ENCODE data around the gene ARHGEF28.

Gene ARHGEF28

DNA sequence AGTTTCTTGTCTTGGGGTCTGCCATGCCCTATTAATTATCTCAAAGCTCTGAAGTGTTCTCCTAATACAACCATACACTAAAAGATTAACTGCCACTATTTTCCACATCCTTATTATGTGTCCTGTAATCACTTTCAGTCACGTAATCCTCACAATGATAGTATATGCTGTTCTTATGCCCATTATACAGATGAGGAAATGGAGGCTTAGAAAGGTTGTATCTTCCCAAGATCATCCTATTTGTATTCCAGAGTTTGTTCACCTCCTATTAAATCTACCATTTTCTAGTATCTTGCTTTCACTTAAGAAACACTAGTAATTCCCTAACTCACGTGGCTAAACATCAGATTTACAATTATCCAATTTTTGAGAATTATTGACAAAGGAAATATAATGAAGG is 2.9 kb upstream of the ARHGEF28 start:
- Histone ChIP-seq H3K27me3 (ENCODE audit: insufficient read depth, poor library complexity, severe bottlenecking) (no peaks in the 10 kb centered on the region), H3K27ac (replicated peaks) (no peak overlapping the region), H3K4me3 (replicated peaks; ENCODE audit: insufficient read depth, low read length) (no peak overlapping the region)
- TF ChIP-seq REST (IDR thresholded peaks at IDR 0.05; ENCODE audit: insufficient replicate concordance, low read depth): no peak
- no peak for TF ChIP-seq GABPA (IDR thresholded peaks at IDR 0.05; ENCODE audit: low read depth)
- no peak for TF ChIP-seq CTCF (IDR thresholded peaks at IDR 0.05; ENCODE audit: insufficient read depth, low read length)
- TF ChIP-seq POLR2AphosphoS5 (IDR thresholded peaks at IDR 0.05; ENCODE audit: low read depth): no peak
- no peak for TF ChIP-seq SPI1 (IDR thresholded peaks at IDR 0.05; ENCODE audit: borderline replicate concordance, low read depth)
- DNase-seq (ENCODE audit: low read depth in 1 of 2, low spot score in 1 of 2): no peak

DNA sequence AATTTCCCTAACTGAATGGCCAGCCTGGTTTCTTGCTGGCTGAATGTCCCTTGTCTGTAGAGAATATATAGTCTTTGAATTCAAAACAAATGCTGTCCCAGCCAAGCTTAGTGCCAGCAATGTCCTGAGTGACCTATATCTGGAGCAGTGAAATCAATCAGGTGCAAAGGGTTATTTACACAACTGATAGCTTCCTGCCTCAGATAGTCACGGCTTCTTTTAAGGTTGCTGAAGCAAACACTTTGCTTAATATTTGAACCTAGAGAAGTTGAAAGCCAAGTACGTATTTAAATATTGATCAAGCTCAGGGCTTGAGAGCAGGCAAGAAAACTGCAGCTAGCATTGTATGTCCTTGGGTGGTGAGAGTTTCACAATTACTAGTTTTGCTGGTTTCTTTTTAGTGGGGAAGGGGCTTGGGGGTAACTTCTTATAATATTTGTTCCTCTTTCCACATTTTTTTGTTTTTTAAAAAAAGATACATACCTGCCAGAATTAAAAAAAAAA is 2.0 kb upstream of the ARHGEF28 start:
- Histone ChIP-seq H3K27ac (replicated peaks) (no peak overlapping the region), H3K27me3 (ENCODE audit: insufficient read depth, poor library complexity, severe bottlenecking) (no peaks in the 10 kb centered on the region), H3K4me3 (replicated peaks; ENCODE audit: insufficient read depth, low read length) (no peak overlapping the region)
- TF ChIP-seq GABPA (IDR thresholded peaks at IDR 0.05; ENCODE audit: low read depth): no peak
- no peak for TF ChIP-seq SPI1 (IDR thresholded peaks at IDR 0.05; ENCODE audit: borderline replicate concordance, low read depth)
- TF ChIP-seq REST (IDR thresholded peaks at IDR 0.05; ENCODE audit: insufficient replicate concordance, low read depth): no peak
- TF ChIP-seq CTCF (IDR thresholded peaks at IDR 0.05; ENCODE audit: insufficient read depth, low read length): no peak
- TF ChIP-seq POLR2AphosphoS5 (IDR thresholded peaks at IDR 0.05; ENCODE audit: low read depth): no peak
- DNase-seq (ENCODE audit: low read depth in 1 of 2, low spot score in 1 of 2): no peak

DNA sequence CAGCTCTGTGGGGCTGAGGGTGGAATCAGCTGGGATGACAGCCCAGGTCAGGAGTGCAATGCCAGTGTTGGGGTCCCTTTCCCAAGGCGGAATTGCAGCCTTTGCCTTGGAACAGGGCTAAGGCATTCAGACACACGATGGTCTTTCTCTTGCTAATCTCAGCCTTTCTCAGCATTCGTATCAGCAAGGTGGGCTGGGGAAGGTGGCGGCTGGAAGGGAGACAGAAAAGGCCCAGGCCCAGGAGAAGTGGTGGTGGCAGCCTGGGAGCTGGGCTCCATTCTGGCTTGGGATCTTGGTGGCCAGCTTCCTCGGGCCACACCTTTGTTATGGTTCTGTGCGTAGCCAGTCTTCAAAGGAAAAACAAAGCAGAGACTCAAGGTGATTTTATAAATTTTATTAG is 1.1 kb upstream of the ARHGEF28 start:
- no peak overlapping the region for H3K27ac ChIP-seq (replicated peaks)
- no peak for TF ChIP-seq GABPA (IDR thresholded peaks at IDR 0.05; ENCODE audit: low read depth)
- no peak for TF ChIP-seq REST (IDR thresholded peaks at IDR 0.05; ENCODE audit: insufficient replicate concordance, low read depth)
- TF ChIP-seq SPI1 (IDR thresholded peaks at IDR 0.05; ENCODE audit: borderline replicate concordance, low read depth): no peak
- no peaks in the 10 kb centered on the region for H3K27me3 ChIP-seq (ENCODE audit: insufficient read depth, poor library complexity, severe bottlenecking)
- no peak overlapping the region for H3K4me3 ChIP-seq (replicated peaks; ENCODE audit: insufficient read depth, low read length)
- no peak for DNase-seq (ENCODE audit: low read depth in 1 of 2, low spot score in 1 of 2)

Data from HL-60 (cell line).